Fibroblast of lung (primary cell): ENCODE results near the gene CFP. TPM values are rescaled to one million over a fixed set of nuclear protein-coding genes. Genes with fewer than 3 reads are reported as not detected.

ENCODE experiments used
- DNase-seq, 2 donors: peaks; one replicate each; pipeline versions ENCODE4 v3.0.0 to v3.0.0-alpha.2; 2010; ENCODE audit warnings: low read depth in 2 of 2
- H2AFZ ChIP-seq: 2 replicates; pipeline ENCODE4 v1.5.1; 2012; ENCODE audit warnings: low read length, control low read depth, inconsistent platforms
- H3K27ac ChIP-seq: 2 replicates; pipeline ENCODE4 v1.5.1; 2011; ENCODE audit warnings: low read length, control low read depth; ENCODE audit not compliant: insufficient read depth
- H3K27me3 ChIP-seq: 2 replicates; pipeline ENCODE4 v1.5.1; 2011; ENCODE audit warnings: mild to moderate bottlenecking, low read length; ENCODE audit not compliant: control insufficient read depth, insufficient read depth
- H3K36me3 ChIP-seq: 2 replicates; pipeline ENCODE4 v1.5.1; 2011; ENCODE audit warnings: low read length; ENCODE audit not compliant: control insufficient read depth, insufficient read depth
- H3K4me1 ChIP-seq: 2 replicates; pipeline ENCODE4 v1.5.1; 2011; ENCODE audit warnings: low read length; ENCODE audit not compliant: control insufficient read depth, insufficient read depth; ENCODE audit errors: extremely low read depth
- H3K4me2 ChIP-seq: 2 replicates; pipeline ENCODE4 v1.5.1; 2011; ENCODE audit warnings: low read length, control low read depth; ENCODE audit not compliant: insufficient read depth; ENCODE audit errors: extremely low read depth
- H3K4me3 ChIP-seq, 4 experiments: fragments of 200-600 bp in 1 of 4; sonication (generic) in 1 of 4; replicated peaks in 1 of 4; 2 replicates each; pipeline ENCODE4 v1.5.1; 2011 to 2016; ENCODE audit warnings: low read length in 4 of 4, low read depth in 3 of 4, mild to moderate bottlenecking in 3 of 4, control low read depth in 2 of 4, inconsistent platforms in 1 of 4, mixed read lengths in 1 of 4; ENCODE audit not compliant: insufficient read depth in 1 of 4; ENCODE audit errors: control extremely low read depth in 1 of 4
- H3K79me2 ChIP-seq: 2 replicates; pipeline ENCODE4 v1.5.1; 2012; ENCODE audit warnings: mild to moderate bottlenecking, low read length, inconsistent platforms; ENCODE audit not compliant: control insufficient read depth, insufficient read depth
- H3K9ac ChIP-seq: 2 replicates; pipeline ENCODE4 v1.5.1; 2011; ENCODE audit warnings: mild to moderate bottlenecking, low read length, control low read depth; ENCODE audit not compliant: insufficient read depth
- H3K9me3 ChIP-seq: 2 replicates; pipeline ENCODE4 v1.5.1; 2012; ENCODE audit warnings: low read depth, low read length; ENCODE audit not compliant: control insufficient read depth, insufficient read depth
- H4K20me1 ChIP-seq: 2 replicates; pipeline ENCODE4 v1.5.1; 2011; ENCODE audit warnings: low read length; ENCODE audit not compliant: control insufficient read depth, insufficient read depth; ENCODE audit errors: extremely low read depth
- EZH2 ChIP-seq: IDR thresholded peaks from 2 replicates; pipeline ENCODE4 v1.5.1; 2012; ENCODE audit warnings: low read length, control low read depth, mild to moderate bottlenecking; ENCODE audit errors: missing control alignments
- polyA plus RNA-seq, 2 donors: library from polyadenylated mRNA; depleted of rRNA in 1 of 2; stranded (reverse) in 1 of 2; unstranded in 1 of 2; fragments of >200 nt; gene quantifications; 2 replicates each; pipeline ENCODE4 v1.2.1, GENCODE V29; 2011 to 2012; ENCODE audit warnings: missing spikeins in 1 of 2
- total RNA-seq: library from RNA; depleted of rRNA; stranded (reverse); fragments of >200 nt; gene quantifications from 2 replicates; pipeline ENCODE4 v1.2.1, GENCODE V29; 2014
- TF ChIP-seq, protein P1 (sequence below), 2 donors: IDR thresholded peaks in 1 of 2; conservative IDR thresholded peaks in 1 of 2; 1 replicate in 1 of 2; 2 replicates in 1 of 2; pipeline ENCODE4 v1.5.1; 2011 to 2012; ENCODE audit warnings: low read length in 2 of 2, control low read depth in 1 of 2, inconsistent platforms in 1 of 2, low read depth in 1 of 2, mild to moderate bottlenecking in 1 of 2

CFP gene
- total and polyA plus RNA-seq, 2 donors (not counting 1 experiment from before 2014, with no cell fraction given), result 0.08 to 0.17 TPM

DNA sequence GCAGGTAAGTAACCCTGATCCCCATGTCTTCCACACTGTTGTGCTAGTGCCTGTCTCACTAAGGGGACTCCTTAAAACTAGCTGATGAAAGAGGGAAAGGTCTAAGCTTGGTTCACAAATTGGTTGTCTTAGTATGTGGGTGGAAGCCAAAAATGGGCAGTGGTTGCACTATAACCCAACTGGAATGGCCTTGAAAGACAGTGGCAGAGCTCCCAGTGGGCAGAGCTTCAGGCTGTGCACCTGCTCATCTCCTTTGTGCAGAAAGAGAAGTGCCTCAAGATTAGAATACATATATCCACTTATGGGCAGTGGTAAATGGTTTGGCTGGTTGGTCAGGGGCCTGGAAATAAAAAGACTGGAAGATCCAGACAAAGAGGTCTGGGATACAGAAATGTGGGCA, 17.3 kb downstream of the CFP start:
- TF ChIP-seq, protein P1, sequence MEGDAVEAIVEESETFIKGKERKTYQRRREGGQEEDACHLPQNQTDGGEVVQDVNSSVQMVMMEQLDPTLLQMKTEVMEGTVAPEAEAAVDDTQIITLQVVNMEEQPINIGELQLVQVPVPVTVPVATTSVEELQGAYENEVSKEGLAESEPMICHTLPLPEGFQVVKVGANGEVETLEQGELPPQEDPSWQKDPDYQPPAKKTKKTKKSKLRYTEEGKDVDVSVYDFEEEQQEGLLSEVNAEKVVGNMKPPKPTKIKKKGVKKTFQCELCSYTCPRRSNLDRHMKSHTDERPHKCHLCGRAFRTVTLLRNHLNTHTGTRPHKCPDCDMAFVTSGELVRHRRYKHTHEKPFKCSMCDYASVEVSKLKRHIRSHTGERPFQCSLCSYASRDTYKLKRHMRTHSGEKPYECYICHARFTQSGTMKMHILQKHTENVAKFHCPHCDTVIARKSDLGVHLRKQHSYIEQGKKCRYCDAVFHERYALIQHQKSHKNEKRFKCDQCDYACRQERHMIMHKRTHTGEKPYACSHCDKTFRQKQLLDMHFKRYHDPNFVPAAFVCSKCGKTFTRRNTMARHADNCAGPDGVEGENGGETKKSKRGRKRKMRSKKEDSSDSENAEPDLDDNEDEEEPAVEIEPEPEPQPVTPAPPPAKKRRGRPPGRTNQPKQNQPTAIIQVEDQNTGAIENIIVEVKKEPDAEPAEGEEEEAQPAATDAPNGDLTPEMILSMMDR (conservative IDR thresholded peaks at IDR 0.05 in 1 of 2, IDR thresholded peaks at IDR 0.05 in 1 of 2; ENCODE audit: low read depth in 1 of 2, low read length in 2 of 2), result no peak
- TF ChIP-seq EZH2, result no peak
- H3K9ac ChIP-seq, result no peak overlapping the region
- H3K36me3 ChIP-seq, result no peaks in the 10 kb centered on the region
- H3K4me3 ChIP-seq, result no peak overlapping the region
- H3K9me3 ChIP-seq, result no peaks in the 10 kb centered on the region
- no peak for DNase-seq
- peaks cover 3% of the 10 kb centered on the region for H3K27me3 ChIP-seq
- no peak overlapping the region for H2AFZ ChIP-seq
- H3K27ac ChIP-seq, result no peak overlapping the region
- no peaks in the 10 kb centered on the region for H3K4me1 ChIP-seq
- no peaks in the 10 kb centered on the region for H3K79me2 ChIP-seq
- H4K20me1 ChIP-seq, result no peaks in the 10 kb centered on the region
- no peak overlapping the region for H3K4me2 ChIP-seq

DNA sequence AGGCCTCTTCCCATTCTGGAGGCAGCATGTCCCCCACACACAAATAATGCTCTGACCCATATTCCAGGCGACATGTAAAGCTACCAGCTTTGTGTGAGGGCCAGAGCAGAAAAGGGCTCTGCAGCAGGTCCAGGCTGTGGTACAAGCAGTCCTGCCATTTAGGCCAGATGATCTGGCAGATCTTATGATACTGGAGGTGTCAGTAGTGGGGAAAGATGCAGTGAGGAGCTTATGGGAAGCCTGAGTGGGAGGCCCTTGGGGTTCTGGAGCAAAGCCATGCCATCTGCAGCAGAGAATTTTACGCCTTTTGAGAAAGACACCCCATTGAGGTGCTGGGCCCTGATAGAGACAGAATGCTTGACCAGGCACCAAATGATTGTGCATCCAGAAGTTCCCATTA, 17.8 kb downstream of the CFP start:
- H3K27ac ChIP-seq, result no peak overlapping the region
- H3K36me3 ChIP-seq, result no peaks in the 10 kb centered on the region
- H3K4me2 ChIP-seq, result no peak overlapping the region
- no peak for TF ChIP-seq EZH2
- TF ChIP-seq, protein P1 (conservative IDR thresholded peaks at IDR 0.05 in 1 of 2, IDR thresholded peaks at IDR 0.05 in 1 of 2; ENCODE audit: low read depth in 1 of 2, low read length in 2 of 2), result no peak
- H4K20me1 ChIP-seq, result no peaks in the 10 kb centered on the region
- no peak overlapping the region for H3K4me3 ChIP-seq
- H3K9me3 ChIP-seq, result no peaks in the 10 kb centered on the region
- H3K4me1 ChIP-seq, result no peaks in the 10 kb centered on the region
- H3K27me3 ChIP-seq, result peaks cover 3% of the 10 kb centered on the region
- H3K79me2 ChIP-seq, result no peaks in the 10 kb centered on the region
- no peak for DNase-seq
- no peak overlapping the region for H2AFZ ChIP-seq
- H3K9ac ChIP-seq, result no peak overlapping the region

GRCh38 chrX:47611489-47611888, 18.2 kb downstream of the CFP start:
- no peaks in the 10 kb centered on the region for H3K79me2 ChIP-seq
- no peak overlapping the region for H3K4me2 ChIP-seq
- no peak for TF ChIP-seq EZH2
- TF ChIP-seq, protein P1 (conservative IDR thresholded peaks at IDR 0.05 in 1 of 2, IDR thresholded peaks at IDR 0.05 in 1 of 2; ENCODE audit: low read depth in 1 of 2, low read length in 2 of 2), result no peak
- H3K27me3 ChIP-seq, result peaks cover 3% of the 10 kb centered on the region
- no peaks in the 10 kb centered on the region for H3K4me1 ChIP-seq
- no peak for DNase-seq
- no peaks in the 10 kb centered on the region for H4K20me1 ChIP-seq
- no peak overlapping the region for H3K9ac ChIP-seq
- H3K36me3 ChIP-seq, result no peaks in the 10 kb centered on the region
- no peaks in the 10 kb centered on the region for H3K9me3 ChIP-seq
- no peak overlapping the region for H3K4me3 ChIP-seq
- no peak overlapping the region for H2AFZ ChIP-seq
- no peak overlapping the region for H3K27ac ChIP-seq
